ENCODE measurements around the gene TAF15. TPM values are rescaled to one million over a fixed set of nuclear protein-coding genes. Genes with fewer than 3 reads are reported as not detected.

Gene TAF15
- 146 TPM for total RNA-seq
- long read RNA-seq, transcript TAF15-213 (7 exons, 760 nt), result major isoform, 5 of 35 reads
- long read RNA-seq, partial matches to known transcripts, result 6 of 35 reads
- long read RNA-seq, other reads (novel, unspliced or antisense), result 22 of 35 reads

GRCh38 chr17:35808962-35809854, at the start of gene TAF15:
TSS of gene TAF15 (plus strand) at chr17:35809484. CDS start at chr17:35809570, 86 bp downstream.
- peak; percentile 96 for DNase-seq (ENCODE audit: low spot score)

- no peak for DNase-seq (ENCODE audit: low spot score)
These were observed 48.7 kb upstream of the TAF15 start, which contains the start of gene C17orf50 for GRCh38 chr17:35760587-35760986. TSS of gene C17orf50 (plus strand) at chr17:35760887. CDS start at chr17:35760942, 55 bp downstream.

- DNase-seq (ENCODE audit: low spot score), result no peak
These were observed 47.7 kb upstream of the TAF15 start for GRCh38 chr17:35761601-35762000.

DNA sequence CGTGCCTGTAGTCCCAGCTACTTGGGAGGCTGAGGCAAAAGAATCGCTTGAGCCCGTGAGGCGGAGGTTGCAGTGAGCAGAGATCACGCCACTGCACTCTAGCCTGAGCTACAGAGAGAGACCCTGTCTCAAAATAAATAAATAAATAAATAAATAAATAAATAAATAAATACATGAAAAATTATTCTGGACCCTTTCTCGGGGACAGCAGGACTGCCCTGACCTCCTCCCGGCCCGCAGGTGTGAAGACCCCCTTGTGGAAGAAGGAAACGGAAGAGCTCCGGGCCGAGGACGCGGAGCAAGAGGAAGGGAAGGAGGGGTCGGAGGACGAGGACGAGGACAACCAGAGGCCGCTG, 45.5 kb upstream of the TAF15 start:
- DNase-seq (ENCODE audit: low spot score), result no peak

DNA sequence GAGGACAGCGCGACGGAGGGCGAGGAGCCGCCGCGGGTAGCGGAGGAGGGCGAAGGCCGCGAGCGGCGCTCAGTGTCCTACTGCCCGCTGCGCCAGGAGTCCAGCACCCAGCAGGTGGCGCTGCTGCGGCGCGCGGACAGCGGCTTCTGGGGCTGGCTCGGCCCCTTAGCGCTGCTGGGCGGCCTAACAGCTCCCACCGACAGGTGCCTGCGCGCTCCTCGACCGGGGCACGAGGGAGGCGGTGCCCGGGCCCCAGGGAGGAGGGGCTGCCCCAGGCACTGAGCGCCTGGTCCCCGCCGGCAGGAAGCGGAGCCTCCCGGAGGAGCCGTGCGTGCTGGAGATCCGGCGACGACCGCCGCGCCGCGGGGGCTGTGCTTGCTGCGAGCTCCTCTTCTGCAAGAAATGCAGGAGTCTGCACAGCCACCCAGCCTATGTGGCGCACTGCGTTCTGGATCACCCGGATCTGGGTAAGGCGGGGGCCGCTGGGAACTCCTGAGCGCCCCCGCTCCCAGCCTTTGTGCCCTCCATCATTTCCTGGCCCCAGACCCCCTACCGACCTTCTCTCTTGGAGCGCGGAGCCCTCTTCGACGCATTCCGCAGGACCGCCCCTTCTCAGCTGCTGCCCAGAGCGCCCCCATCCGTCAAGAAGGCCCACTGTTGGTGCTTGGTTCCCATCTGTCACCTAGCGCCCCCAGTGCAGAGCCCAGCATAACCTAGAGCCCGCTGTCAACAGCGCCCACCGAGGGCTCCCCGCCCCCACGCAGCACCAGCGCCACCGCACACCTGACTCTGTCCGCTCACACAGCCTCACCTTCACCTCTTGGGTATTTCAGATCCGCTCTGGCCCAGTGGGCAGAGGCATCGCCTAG, 44.9 kb upstream of the TAF15 start:
- peak; percentile 96 for DNase-seq (ENCODE audit: low spot score)

- no peak for DNase-seq (ENCODE audit: low spot score)
These were observed 44.1 kb upstream of the TAF15 start for GRCh38 chr17:35765086-35765710.

DNA sequence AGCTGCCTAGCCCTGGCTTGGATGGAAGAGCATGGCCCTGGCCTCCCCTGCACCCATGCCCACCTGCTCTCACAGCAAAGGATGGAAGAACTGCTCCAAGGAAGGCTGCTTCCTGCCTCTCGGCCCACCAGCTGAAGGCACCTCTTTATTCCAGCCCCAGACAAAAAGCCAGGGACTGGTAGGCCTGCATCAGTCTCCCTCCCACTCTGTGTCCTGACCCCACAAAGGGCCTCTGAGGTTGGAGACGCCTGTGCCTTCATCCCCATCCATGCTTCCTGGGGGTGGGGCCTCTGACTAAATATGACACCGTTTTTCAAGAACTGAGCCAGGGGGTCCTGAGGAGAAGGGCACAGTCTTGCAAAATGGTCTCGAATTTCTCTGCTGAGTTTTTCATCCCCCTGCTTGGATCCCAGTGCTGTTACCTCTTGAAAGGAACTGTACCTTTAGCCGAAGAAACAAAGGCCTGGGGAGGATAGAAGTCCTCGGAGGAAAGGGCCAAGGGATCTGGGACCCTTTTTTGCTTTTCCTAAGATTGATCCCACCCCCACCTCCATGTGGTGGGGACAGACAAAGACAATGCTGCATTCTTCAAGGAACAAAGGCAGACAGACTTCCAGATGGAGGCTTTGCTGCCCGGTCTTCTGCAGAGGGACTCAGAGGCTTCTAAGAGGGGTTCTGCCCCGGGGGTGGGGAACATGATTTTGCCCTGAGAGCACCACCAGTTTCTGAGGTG, 43.4 kb upstream of the TAF15 start:
- DNase-seq (ENCODE audit: low spot score), result no peak

- no peak for DNase-seq (ENCODE audit: low spot score)
These were observed 42.8 kb upstream of the TAF15 start for GRCh38 chr17:35766489-35766877.

- no peak for DNase-seq (ENCODE audit: low spot score)
These were observed 42.3 kb upstream of the TAF15 start for GRCh38 chr17:35766903-35767510.

DNA sequence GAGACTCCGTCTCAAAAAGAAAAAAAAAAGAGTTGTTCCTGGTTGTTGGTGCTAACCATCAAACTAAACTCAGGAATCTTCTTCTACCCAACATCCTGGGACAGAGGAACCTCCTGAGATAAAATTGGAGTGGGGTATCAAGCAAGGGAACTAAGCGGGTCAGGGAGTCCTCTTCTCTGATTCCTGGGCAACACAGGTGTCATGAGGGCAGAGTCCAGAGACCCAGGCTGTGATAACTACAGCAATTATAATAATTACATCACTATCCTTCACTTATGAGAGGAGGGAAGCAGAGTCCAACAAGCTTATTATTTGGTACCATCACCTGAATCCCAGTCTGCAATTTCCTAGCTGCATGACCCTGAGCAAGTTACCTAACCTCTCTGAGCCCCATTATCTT, 40.5 kb upstream of the TAF15 start:
- DNase-seq (ENCODE audit: low spot score), result no peak

- DNase-seq (ENCODE audit: low spot score), result no peak
These were observed 39.3 kb upstream of the TAF15 start for GRCh38 chr17:35769895-35770486.

GRCh38 chr17:35773129-35773528, 36.2 kb upstream of the TAF15 start:
- DNase-seq (ENCODE audit: low spot score), result no peak

GRCh38 chr17:35773679-35774425, 35.4 kb upstream of the TAF15 start:
- DNase-seq (ENCODE audit: low spot score), result no peak

DNA sequence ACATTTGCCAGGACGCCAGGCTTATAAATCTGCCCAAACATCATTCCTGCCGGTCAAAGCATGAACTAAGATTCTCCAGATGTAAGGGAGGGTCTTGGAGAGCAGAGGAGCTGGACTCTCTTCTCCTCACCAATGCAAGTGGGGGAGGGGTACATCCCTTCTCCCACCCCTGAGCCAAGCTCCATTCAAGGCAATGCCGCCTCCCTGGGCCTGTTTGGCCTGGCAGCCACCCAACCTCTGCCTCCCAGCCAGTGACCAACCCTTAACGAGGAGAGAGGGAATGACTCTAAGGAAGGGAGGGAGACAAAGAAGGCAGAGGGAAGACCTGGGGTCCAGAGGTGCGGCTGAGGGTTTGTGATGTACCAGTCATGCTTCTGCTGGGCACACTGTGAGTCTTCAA, 34.8 kb upstream of the TAF15 start:
- DNase-seq (ENCODE audit: low spot score), result no peak

- no peak for DNase-seq (ENCODE audit: low spot score)
These were observed 34.2 kb upstream of the TAF15 start for GRCh38 chr17:35775039-35775438.

- DNase-seq (ENCODE audit: low spot score), result no peak
These were observed 33.7 kb upstream of the TAF15 start for GRCh38 chr17:35775583-35775982.

DNA sequence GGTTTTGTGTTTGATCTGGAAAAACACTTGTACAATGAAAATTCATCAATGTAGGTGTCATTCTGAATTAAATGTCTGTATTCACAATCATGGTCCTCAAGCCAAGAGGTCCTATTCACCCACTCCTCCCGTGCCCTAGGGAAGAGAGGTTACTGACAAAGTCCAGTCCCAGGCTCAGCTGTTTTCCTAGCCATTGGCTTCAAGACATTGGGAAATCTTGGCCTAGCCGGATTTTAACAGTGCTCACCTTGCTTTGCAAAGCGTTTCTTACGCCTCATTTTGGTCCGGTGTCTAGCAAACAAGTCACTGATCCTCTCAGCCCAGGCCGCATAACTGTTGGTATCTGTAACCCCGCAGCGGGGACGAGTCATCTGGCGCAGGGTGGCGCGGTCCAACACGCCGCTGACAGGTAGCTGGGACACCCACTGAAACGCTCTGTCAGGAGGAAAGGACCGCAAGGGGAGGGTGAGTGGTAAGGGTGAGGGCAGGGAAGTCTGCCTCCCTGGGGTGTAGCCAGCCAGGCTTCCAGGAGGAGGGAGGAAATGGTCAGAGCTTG, 30.6 kb upstream of the TAF15 start:
- DNase-seq (ENCODE audit: low spot score), result no peak

GRCh38 chr17:35780950-35781349, 28.3 kb upstream of the TAF15 start:
- DNase-seq (ENCODE audit: low spot score), result no peak

DNA sequence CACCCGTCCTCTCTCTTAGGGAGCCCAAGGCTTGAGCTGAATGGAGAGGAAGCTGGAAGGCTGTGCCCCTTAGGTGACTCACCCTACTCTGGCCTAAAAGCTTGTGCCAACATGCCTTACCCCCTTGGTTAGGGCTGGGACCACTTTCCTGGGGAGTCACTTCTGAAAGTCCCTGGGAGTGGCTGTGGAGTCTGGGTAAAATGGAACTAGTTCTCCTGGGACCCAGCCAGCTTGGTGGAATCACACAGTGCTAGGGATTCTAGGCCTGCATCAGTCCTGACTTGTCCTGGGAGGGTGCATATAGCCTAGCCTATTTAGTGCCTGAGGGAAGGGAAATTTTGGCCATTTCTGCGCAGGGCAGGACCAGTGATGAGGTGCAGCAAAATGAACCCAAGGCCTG, 24.4 kb upstream of the TAF15 start:
- no peak for DNase-seq (ENCODE audit: low spot score)
